SK-N-MC (cell line): ENCODE results near the gene SYT2.

Experiments
- DNase-seq: peaks from one replicate; pipeline ENCODE4 v3.0.0-alpha.2; 2011; ENCODE audit warnings: low read depth, low spot score
- H3K27ac ChIP-seq: fragments of 200-600 bp; sonication (generic); 2 replicates; pipeline ENCODE4 v1.5.1; 2016; ENCODE audit warnings: mixed run types
- H3K36me3 ChIP-seq: fragments of 200-600 bp; sonication (generic); 2 replicates; pipeline ENCODE4 v1.6.1; 2017; ENCODE audit warnings: antibody characterized with exemption, low read length, mixed read lengths; ENCODE audit not compliant: insufficient read depth
- H3K4me3 ChIP-seq: fragments of 200-600 bp; sonication (generic); 2 replicates; pipeline ENCODE4 v1.5.1; 2016
- H3K9ac ChIP-seq: fragments of 200-600 bp; sonication (generic); 2 replicates; pipeline ENCODE4 v1.8.0; 2017; ENCODE audit warnings: mixed run types, mixed read lengths; ENCODE audit not compliant: insufficient read length
- H3K9me3 ChIP-seq: fragments of 200-600 bp; sonication (generic); 2 replicates; pipeline ENCODE4 v1.6.1; 2017; ENCODE audit warnings: low read depth, mild to moderate bottlenecking, antibody characterized with exemption, low read length, moderate library complexity, mixed read lengths
- EZH2 ChIP-seq: fragments of 200-600 bp; sonication (generic); IDR thresholded peaks from one replicate; pipeline ENCODE4 v1.6.1; 2017; ENCODE audit warnings: antibody characterized with exemption
- FOXP2 ChIP-seq: optimal IDR thresholded peaks from 2 replicates; pipeline ENCODE3; 2011; ENCODE audit warnings: mild to moderate bottlenecking, moderate library complexity; ENCODE audit not compliant: insufficient read depth; ENCODE audit errors: extremely low read length, control extremely low read depth
- POLR2AphosphoS5 ChIP-seq: IDR thresholded peaks from 2 replicates; pipeline ENCODE4 v1.6.1; 2012; ENCODE audit warnings: mild to moderate bottlenecking, low read depth, low read length, borderline replicate concordance

The SYT2 gene

GRCh38 chr1:202659541-202659940 lies 50.7 kb downstream of the SYT2 start:
- Histone ChIP-seq H3K9ac (no peak overlapping the region), H3K27ac (no peak overlapping the region), H3K36me3 (no peaks in the 10 kb centered on the region), H3K9me3 (no peaks in the 10 kb centered on the region), H3K4me3 (no peak overlapping the region)
- TF ChIP-seq FOXP2 (no peak), EZH2 (no peak), POLR2AphosphoS5 (no peak)
- DNase-seq: no peak

DNA sequence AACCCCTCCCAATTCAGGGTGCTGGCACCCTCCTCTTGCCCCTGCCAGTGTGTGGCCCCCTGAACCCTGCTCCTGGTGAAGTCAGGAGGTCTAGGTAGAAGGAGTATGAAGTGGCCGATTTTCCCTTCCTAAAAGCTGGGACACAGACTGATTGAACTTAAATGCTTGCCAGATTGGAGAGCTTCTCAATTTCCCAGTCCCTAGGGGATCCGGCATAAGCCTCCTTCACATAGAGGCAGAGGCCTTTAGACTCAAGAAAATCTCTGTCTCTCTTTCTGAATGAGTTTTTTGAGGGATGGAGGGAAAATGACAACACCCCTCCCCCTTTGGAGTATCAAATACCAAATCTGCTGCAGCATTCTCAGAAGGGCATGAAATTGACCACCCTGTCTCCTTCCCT lies 51.5 kb downstream of the SYT2 start:
- H3K27ac ChIP-seq: no peak overlapping the region
- TF ChIP-seq FOXP2 (no peak), EZH2 (no peak), POLR2AphosphoS5 (no peak)
- H3K36me3 ChIP-seq: no peaks in the 10 kb centered on the region
- H3K9me3 ChIP-seq: no peaks in the 10 kb centered on the region
- DNase-seq: no peak
- H3K9ac ChIP-seq: no peak overlapping the region
- no peak overlapping the region for H3K4me3 ChIP-seq

GRCh38 chr1:202658251-202658759 lies 51.9 kb downstream of the SYT2 start:
- DNase-seq: no peak
- H3K27ac ChIP-seq: no peak overlapping the region
- no peaks in the 10 kb centered on the region for H3K9me3 ChIP-seq
- TF ChIP-seq FOXP2: no peak
- no peak for TF ChIP-seq EZH2
- no peak for TF ChIP-seq POLR2AphosphoS5
- no peaks in the 10 kb centered on the region for H3K36me3 ChIP-seq
- H3K9ac ChIP-seq: no peak overlapping the region
- H3K4me3 ChIP-seq: no peak overlapping the region

- no peaks in the 10 kb centered on the region for H3K36me3 ChIP-seq
- DNase-seq: no peak
- H3K9ac ChIP-seq: no peak overlapping the region
- no peak overlapping the region for H3K4me3 ChIP-seq
- no peaks in the 10 kb centered on the region for H3K9me3 ChIP-seq
- TF ChIP-seq FOXP2: no peak
- no peak for TF ChIP-seq POLR2AphosphoS5
- no peak for TF ChIP-seq EZH2
- H3K27ac ChIP-seq: no peak overlapping the region
These were observed 53.2 kb downstream of the SYT2 start for GRCh38 chr1:202656951-202657646.

DNA sequence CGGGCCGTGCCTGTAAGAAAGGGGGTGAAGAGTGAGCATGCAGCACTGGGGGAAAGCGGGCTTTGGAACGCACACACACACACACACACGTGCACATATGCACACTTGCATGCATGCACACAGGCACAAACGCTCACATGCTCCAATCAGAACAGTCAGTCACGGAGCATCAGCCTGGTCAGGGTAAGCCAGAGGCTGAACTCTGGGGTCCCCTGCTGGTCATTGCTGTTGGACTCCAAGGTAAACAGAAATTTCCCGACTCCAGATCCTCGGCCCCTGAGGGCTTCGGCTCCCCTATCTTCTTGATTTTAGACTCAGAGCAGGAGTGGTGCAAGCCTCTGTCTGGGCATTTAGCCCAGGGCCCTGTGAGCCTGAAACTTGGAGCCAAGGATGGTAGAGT lies 54.2 kb downstream of the SYT2 start:
- Histone ChIP-seq H3K4me3 (no peak overlapping the region), H3K9ac (no peak overlapping the region), H3K36me3 (no peaks in the 10 kb centered on the region), H3K9me3 (no peaks in the 10 kb centered on the region), H3K27ac (no peak overlapping the region)
- TF ChIP-seq POLR2AphosphoS5 (no peak), FOXP2 (no peak), EZH2 (no peak)
- DNase-seq: no peak

DNA sequence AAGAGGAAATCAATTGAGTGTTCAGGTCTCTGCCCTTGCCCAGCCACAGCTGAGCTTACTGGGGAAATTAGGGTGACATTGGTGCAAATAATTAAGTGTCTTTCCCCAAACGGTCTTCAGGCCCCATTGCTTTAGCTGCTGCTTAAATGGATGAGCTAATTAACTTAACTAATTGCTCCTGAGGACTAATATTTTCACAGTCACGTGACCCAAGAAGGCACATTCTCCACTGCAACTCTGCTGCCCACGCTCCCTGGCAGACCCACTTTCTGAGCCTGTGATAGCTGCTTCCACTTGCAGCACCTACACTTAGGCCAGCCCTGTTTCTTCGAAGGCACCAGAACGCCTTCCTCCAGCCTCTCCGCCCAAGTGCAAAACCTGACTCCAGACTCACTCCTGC lies 56.2 kb downstream of the SYT2 start:
- Histone ChIP-seq H3K9me3 (no peaks in the 10 kb centered on the region), H3K36me3 (no peaks in the 10 kb centered on the region), H3K27ac (no peak overlapping the region), H3K4me3 (no peak overlapping the region), H3K9ac (no peak overlapping the region)
- TF ChIP-seq POLR2AphosphoS5: no peak
- TF ChIP-seq FOXP2: no peak
- TF ChIP-seq EZH2: no peak
- DNase-seq: no peak

DNA sequence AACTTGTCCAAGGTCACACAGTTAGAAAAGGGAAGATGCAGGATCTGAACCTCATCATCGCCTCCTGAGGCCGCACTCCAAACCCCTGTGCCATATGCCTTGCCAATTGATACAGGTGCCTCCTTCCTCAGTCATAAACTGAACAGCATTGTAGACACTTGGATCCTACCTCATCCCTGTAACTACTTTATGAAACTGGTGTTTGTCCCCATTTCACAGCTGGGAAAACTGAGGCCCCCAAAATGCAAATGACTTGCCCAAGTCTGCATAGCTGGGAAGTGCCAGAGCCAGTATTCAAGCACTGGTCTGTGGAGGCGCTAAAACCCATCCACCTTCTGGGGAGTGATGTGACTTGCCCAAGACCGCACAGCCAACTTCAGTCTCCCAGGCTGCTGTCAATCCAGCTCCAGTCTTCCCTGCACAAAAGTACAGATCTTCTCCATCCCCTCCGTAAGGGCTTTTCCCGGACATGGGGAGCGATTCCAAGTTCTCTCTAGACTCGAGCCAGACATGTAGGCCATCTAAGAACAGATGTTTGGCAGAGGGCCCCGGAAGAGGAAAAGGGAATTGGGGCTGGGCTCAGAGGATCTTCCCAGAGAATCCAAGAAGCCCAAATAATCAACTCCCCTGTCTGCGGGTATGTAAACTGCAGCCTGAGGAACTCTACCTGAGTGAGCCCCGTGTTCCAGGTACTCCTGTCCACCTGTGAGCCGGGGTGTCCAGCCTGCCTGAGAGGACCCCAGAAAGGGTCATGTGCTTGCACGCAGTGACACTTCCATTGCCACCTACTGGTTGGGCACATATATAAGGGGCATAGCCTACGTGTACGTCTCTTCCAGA lies 60.5 kb downstream of the SYT2 start:
- H3K9me3 ChIP-seq: no peaks in the 10 kb centered on the region
- TF ChIP-seq POLR2AphosphoS5: no peak
- no peak for TF ChIP-seq FOXP2
- TF ChIP-seq EZH2: no peak
- H3K36me3 ChIP-seq: no peaks in the 10 kb centered on the region
- H3K27ac ChIP-seq: no peak overlapping the region
- H3K4me3 ChIP-seq: no peak overlapping the region
- H3K9ac ChIP-seq: no peak overlapping the region
- no peak for DNase-seq

DNA sequence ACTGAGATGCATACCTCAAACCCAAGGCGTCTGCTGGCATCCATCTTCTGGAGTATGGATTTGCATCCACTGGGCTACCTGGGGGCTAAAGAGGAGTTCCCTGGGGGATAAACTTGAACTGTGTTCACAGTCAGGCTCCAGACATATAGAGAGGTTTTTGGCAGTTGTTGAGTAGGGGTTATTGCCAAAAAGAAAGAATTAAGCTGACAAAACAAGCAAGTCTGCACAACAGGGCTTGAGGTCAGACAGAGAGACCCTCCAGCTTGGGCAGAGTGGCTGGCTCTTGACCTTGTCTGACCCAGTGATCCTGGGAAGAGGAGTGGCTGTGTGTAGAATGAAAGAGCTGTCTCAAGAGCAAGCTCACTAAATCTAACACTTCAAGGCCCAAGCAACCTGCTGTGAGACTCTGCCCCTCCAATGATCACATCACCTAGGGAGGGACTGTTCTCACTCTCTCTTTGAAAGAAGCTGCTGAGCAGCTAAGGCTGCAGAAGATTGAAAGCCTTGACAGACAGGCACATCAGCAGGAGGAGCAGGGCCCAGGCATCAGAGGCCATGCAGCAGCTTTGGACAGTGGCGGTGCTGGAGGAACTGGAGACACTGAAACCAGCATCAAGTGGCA lies 61.5 kb downstream of the SYT2 start:
- no peak overlapping the region for H3K9ac ChIP-seq
- H3K9me3 ChIP-seq: no peaks in the 10 kb centered on the region
- H3K27ac ChIP-seq: no peak overlapping the region
- H3K4me3 ChIP-seq: no peak overlapping the region
- no peak for DNase-seq
- no peaks in the 10 kb centered on the region for H3K36me3 ChIP-seq
- TF ChIP-seq EZH2: no peak
- no peak for TF ChIP-seq POLR2AphosphoS5
- no peak for TF ChIP-seq FOXP2

GRCh38 chr1:202645097-202645476 lies 65.2 kb downstream of the SYT2 start:
- DNase-seq: no peak
- H3K36me3 ChIP-seq: no peaks in the 10 kb centered on the region
- H3K27ac ChIP-seq: no peak overlapping the region
- no peak overlapping the region for H3K4me3 ChIP-seq
- no peaks in the 10 kb centered on the region for H3K9me3 ChIP-seq
- H3K9ac ChIP-seq: no peak overlapping the region
- TF ChIP-seq FOXP2 (no peak), EZH2 (no peak), POLR2AphosphoS5 (no peak)
